ENCODE results near the gene CACNA1I. TPM values are rescaled to one million over a fixed set of nuclear protein-coding genes. Genes with fewer than 3 reads are reported as not detected.

The CACNA1I gene
- total RNA-seq, 1 experiment from 2014 or later, result 0.02 TPM

GRCh38 chr22:39634530-39635405, 64.2 kb downstream of the CACNA1I start:
- TF ChIP-seq, protein P1, sequence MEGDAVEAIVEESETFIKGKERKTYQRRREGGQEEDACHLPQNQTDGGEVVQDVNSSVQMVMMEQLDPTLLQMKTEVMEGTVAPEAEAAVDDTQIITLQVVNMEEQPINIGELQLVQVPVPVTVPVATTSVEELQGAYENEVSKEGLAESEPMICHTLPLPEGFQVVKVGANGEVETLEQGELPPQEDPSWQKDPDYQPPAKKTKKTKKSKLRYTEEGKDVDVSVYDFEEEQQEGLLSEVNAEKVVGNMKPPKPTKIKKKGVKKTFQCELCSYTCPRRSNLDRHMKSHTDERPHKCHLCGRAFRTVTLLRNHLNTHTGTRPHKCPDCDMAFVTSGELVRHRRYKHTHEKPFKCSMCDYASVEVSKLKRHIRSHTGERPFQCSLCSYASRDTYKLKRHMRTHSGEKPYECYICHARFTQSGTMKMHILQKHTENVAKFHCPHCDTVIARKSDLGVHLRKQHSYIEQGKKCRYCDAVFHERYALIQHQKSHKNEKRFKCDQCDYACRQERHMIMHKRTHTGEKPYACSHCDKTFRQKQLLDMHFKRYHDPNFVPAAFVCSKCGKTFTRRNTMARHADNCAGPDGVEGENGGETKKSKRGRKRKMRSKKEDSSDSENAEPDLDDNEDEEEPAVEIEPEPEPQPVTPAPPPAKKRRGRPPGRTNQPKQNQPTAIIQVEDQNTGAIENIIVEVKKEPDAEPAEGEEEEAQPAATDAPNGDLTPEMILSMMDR (IDR thresholded peaks at IDR 0.05; ENCODE audit: unreplicated experiment), result no peak
- H3K27ac Mint-ChIP-seq (ENCODE audit: low read depth, unreplicated experiment), result peak overlapping the region; percentile 50
- POLR2A ChIA-PET, result interaction anchor here (0.6 to 1.2 kb wide), 8 partner anchors 13 to 409 kb away, joined by 3 to 6 read pairs (median 3); no protein-coding TSS in a partner anchor

GRCh38 chr22:39635719-39636118, 65.2 kb downstream of the CACNA1I start:
- Mint-ChIP-seq H3K4me3 (ENCODE audit: unreplicated experiment) (no peak overlapping the region), H3K4me1 (ENCODE audit: insufficient read depth, unreplicated experiment) (peaks cover 13% of the 10 kb centered on the region), H3K9me3 (ENCODE audit: unreplicated experiment) (no peaks in the 10 kb centered on the region), H3K36me3 (ENCODE audit: insufficient read depth, unreplicated experiment) (no peaks in the 10 kb centered on the region), H3K27me3 (ENCODE audit: insufficient read depth, unreplicated experiment) (no peaks in the 10 kb centered on the region), H3K27ac (ENCODE audit: low read depth, unreplicated experiment) (no peak overlapping the region)
- BruUV-seq (replicated peaks), result no TSS peak
- no peak for DNase-seq (ENCODE audit: unreplicated experiment)
- TF ChIP-seq, protein P1 (IDR thresholded peaks at IDR 0.05; ENCODE audit: unreplicated experiment), result no peak
- ChIA-PET CTCF (no interaction called here), POLR2A (no interaction called here)
- intact Hi-C loops (cut with micrococcal nuclease), result no loop called here

More at GRCh38 chr22:39634530-39635405, 64.2 kb downstream of the CACNA1I start:
- DNase-seq (ENCODE audit: unreplicated experiment), result peak; percentile 97
- Mint-ChIP-seq H3K4me1 (ENCODE audit: insufficient read depth, unreplicated experiment) (peaks cover 13% of the 10 kb centered on the region), H3K36me3 (ENCODE audit: insufficient read depth, unreplicated experiment) (no peaks in the 10 kb centered on the region), H3K9me3 (ENCODE audit: unreplicated experiment) (no peaks in the 10 kb centered on the region), H3K4me3 (ENCODE audit: unreplicated experiment) (peak overlapping the region; percentile 33), H3K27me3 (ENCODE audit: insufficient read depth, unreplicated experiment) (no peaks in the 10 kb centered on the region)
- CTCF ChIA-PET, result no interaction called here
- no TSS peak for BruUV-seq (replicated peaks)
- intact Hi-C loops (cut with micrococcal nuclease), result no loop called here

- intact Hi-C loops (cut with micrococcal nuclease), result no loop called here
- H3K27ac Mint-ChIP-seq (ENCODE audit: low read depth, unreplicated experiment), result no peak overlapping the region
- BruUV-seq (replicated peaks), result no TSS peak
- TF ChIP-seq, protein P1 (IDR thresholded peaks at IDR 0.05; ENCODE audit: unreplicated experiment), result no peak
- POLR2A ChIA-PET, result no interaction called here
- H3K36me3 Mint-ChIP-seq (ENCODE audit: insufficient read depth, unreplicated experiment), result no peaks in the 10 kb centered on the region
- CTCF ChIA-PET, result no interaction called here
- H3K4me1 Mint-ChIP-seq (ENCODE audit: insufficient read depth, unreplicated experiment), result peaks cover 13% of the 10 kb centered on the region
- no peaks in the 10 kb centered on the region for H3K27me3 Mint-ChIP-seq (ENCODE audit: insufficient read depth, unreplicated experiment)
- H3K9me3 Mint-ChIP-seq (ENCODE audit: unreplicated experiment), result no peaks in the 10 kb centered on the region
- no peak overlapping the region for H3K4me3 Mint-ChIP-seq (ENCODE audit: unreplicated experiment)
- DNase-seq (ENCODE audit: unreplicated experiment), result no peak
Observed at GRCh38 chr22:39638958-39639357, 68.4 kb downstream of the CACNA1I start.

GRCh38 chr22:39641660-39642310, 71.2 kb downstream of the CACNA1I start:
- H3K4me3 Mint-ChIP-seq (ENCODE audit: unreplicated experiment), result no peak overlapping the region
- no peaks in the 10 kb centered on the region for H3K36me3 Mint-ChIP-seq (ENCODE audit: insufficient read depth, unreplicated experiment)
- ChIA-PET POLR2A (interaction anchor here (1.4 kb wide), 1 partner anchor 29 kb away, joined by 6 read pairs; no protein-coding TSS in a partner anchor), CTCF (no interaction called here)
- intact Hi-C loops (cut with micrococcal nuclease), result no loop called here
- BruUV-seq (replicated peaks), result no TSS peak
- no peak overlapping the region for H3K27ac Mint-ChIP-seq (ENCODE audit: low read depth, unreplicated experiment)
- DNase-seq (ENCODE audit: unreplicated experiment), result no peak
- no peaks in the 10 kb centered on the region for H3K27me3 Mint-ChIP-seq (ENCODE audit: insufficient read depth, unreplicated experiment)
- no peaks in the 10 kb centered on the region for H3K4me1 Mint-ChIP-seq (ENCODE audit: insufficient read depth, unreplicated experiment)
- H3K9me3 Mint-ChIP-seq (ENCODE audit: unreplicated experiment), result no peaks in the 10 kb centered on the region
- TF ChIP-seq, protein P1 (IDR thresholded peaks at IDR 0.05; ENCODE audit: unreplicated experiment), result no peak

Measured in MCF 10A (cell line).